ENCODE measurements around the gene NR6A1. TPM values are rescaled to one million over a fixed set of nuclear protein-coding genes. Genes with fewer than 3 reads are reported as not detected.

NR6A1 gene
- total RNA-seq, 5 donors from 2014 or later (not counting 1 experiment from before 2014, with no cell fraction given), result 0.19 to 0.50 (median 0.40) TPM; not detected in 1

GRCh38 chr9:124720429-124721108 is 50.5 kb downstream of the NR6A1 start:
- H3K4me3 ChIP-seq (ENCODE audit: control insufficient read depth in 1 of 2, extremely low read depth in 1 of 2, low read length in 1 of 2), result no peak overlapping the region
- H3K36me3 ChIP-seq (ENCODE audit: control insufficient read depth in 2 of 2, extremely low read depth in 1 of 2, insufficient read depth in 1 of 2, low read length in 1 of 2), result no peaks in the 10 kb centered on the region
- no peaks in the 10 kb centered on the region for H3K36me3 Mint-ChIP-seq
- H3K27ac ChIP-seq (ENCODE audit: low read length), result no peak overlapping the region
- DNase-seq (no peak), ATAC-seq (replicated peaks in 1 of 4) (no peak)
- no peaks in the 10 kb centered on the region for H3K9me3 Mint-ChIP-seq
- H3K4me1 Mint-ChIP-seq, result no peaks in the 10 kb centered on the region
- peaks cover 0 to 3% of the 10 kb centered on the region in 2 donors for H3K27me3 Mint-ChIP-seq
- H3K4me1 ChIP-seq (ENCODE audit: control insufficient read depth in 1 of 2, extremely low read depth in 1 of 2, insufficient read depth in 2 of 2, low read length in 2 of 2), result no peaks in the 10 kb centered on the region
- H3K27me3 ChIP-seq (replicated peaks in 1 of 2; ENCODE audit: control insufficient read depth in 2 of 2, extremely low read depth in 1 of 2, insufficient read depth in 2 of 2, low read length in 1 of 2), result peaks cover 0 to 5% of the 10 kb centered on the region in 2 experiments
- no peak overlapping the region for H3K27ac Mint-ChIP-seq
- ChIA-PET POLR2A (no interaction called here), CTCF (interaction anchor here in 1 of 2 donors (0.6 kb wide), 1 partner anchor 1893 kb away, joined by 3 read pairs; no protein-coding TSS in a partner anchor)
- H3K9me3 ChIP-seq, result no peaks in the 10 kb centered on the region
- no peak overlapping the region for H3K4me3 Mint-ChIP-seq
- WGBS (ENCODE audit: insufficient coverage), result no CpG with 5 or more reads among the region's 3 CpGs

- Mint-ChIP-seq H3K4me1 (no peaks in the 10 kb centered on the region), H3K27me3 (peaks cover 3 to 4% of the 10 kb centered on the region in 2 donors), H3K4me3 (no peak overlapping the region), H3K27ac (no peak overlapping the region), H3K36me3 (no peaks in the 10 kb centered on the region), H3K9me3 (no peaks in the 10 kb centered on the region)
- CTCF ChIA-PET, result no interaction called here
- H3K27ac ChIP-seq (ENCODE audit: low read length), result no peak overlapping the region
- 70% methylated on average over 2 of the region's 6 CpGs for WGBS (ENCODE audit: insufficient coverage)
- POLR2A ChIA-PET, result no interaction called here
- no peaks in the 10 kb centered on the region for H3K4me1 ChIP-seq (ENCODE audit: control insufficient read depth in 1 of 2, extremely low read depth in 1 of 2, insufficient read depth in 2 of 2, low read length in 2 of 2)
- no peaks in the 10 kb centered on the region for H3K9me3 ChIP-seq
- peaks cover 0 to 5% of the 10 kb centered on the region in 2 experiments for H3K27me3 ChIP-seq (replicated peaks in 1 of 2; ENCODE audit: control insufficient read depth in 2 of 2, extremely low read depth in 1 of 2, insufficient read depth in 2 of 2, low read length in 1 of 2)
- no peak for ATAC-seq (replicated peaks in 1 of 4)
- H3K4me3 ChIP-seq (ENCODE audit: control insufficient read depth in 1 of 2, extremely low read depth in 1 of 2, low read length in 1 of 2), result no peak overlapping the region
- DNase-seq, result no peak
- H3K36me3 ChIP-seq (ENCODE audit: control insufficient read depth in 2 of 2, extremely low read depth in 1 of 2, insufficient read depth in 1 of 2, low read length in 1 of 2), result no peaks in the 10 kb centered on the region
Measured at GRCh38 chr9:124718928-124719327, 52.2 kb downstream of the NR6A1 start.

GRCh38 chr9:124717597-124717996 is 53.5 kb downstream of the NR6A1 start:
- ATAC-seq (replicated peaks in 1 of 4), result no peak
- no peak for DNase-seq
- Mint-ChIP-seq H3K4me3 (no peak overlapping the region), H3K4me1 (no peaks in the 10 kb centered on the region), H3K27ac (no peak overlapping the region), H3K9me3 (no peaks in the 10 kb centered on the region), H3K27me3 (peaks cover 3 to 4% of the 10 kb centered on the region in 2 donors), H3K36me3 (no peaks in the 10 kb centered on the region)
- H3K27me3 ChIP-seq (replicated peaks in 1 of 2; ENCODE audit: control insufficient read depth in 2 of 2, extremely low read depth in 1 of 2, insufficient read depth in 2 of 2, low read length in 1 of 2), result peaks cover 0 to 5% of the 10 kb centered on the region in 2 experiments
- no peaks in the 10 kb centered on the region for H3K36me3 ChIP-seq (ENCODE audit: control insufficient read depth in 2 of 2, extremely low read depth in 1 of 2, insufficient read depth in 1 of 2, low read length in 1 of 2)
- H3K9me3 ChIP-seq, result no peaks in the 10 kb centered on the region
- CTCF ChIA-PET, result interaction anchor here in 1 of 2 donors (0.6 kb wide), 1 partner anchor 80 kb away, joined by 4 read pairs; no protein-coding TSS in a partner anchor
- POLR2A ChIA-PET, result no interaction called here
- no peak overlapping the region for H3K4me3 ChIP-seq (ENCODE audit: control insufficient read depth in 1 of 2, extremely low read depth in 1 of 2, low read length in 1 of 2)
- WGBS (ENCODE audit: insufficient coverage), result 93% methylated on average over 2 of the region's 2 CpGs
- no peak overlapping the region for H3K27ac ChIP-seq (ENCODE audit: low read length)
- no peaks in the 10 kb centered on the region for H3K4me1 ChIP-seq (ENCODE audit: control insufficient read depth in 1 of 2, extremely low read depth in 1 of 2, insufficient read depth in 2 of 2, low read length in 2 of 2)

- peaks cover 0 to 10% of the 10 kb centered on the region in 2 experiments for H3K27me3 ChIP-seq (replicated peaks in 1 of 2; ENCODE audit: control insufficient read depth in 2 of 2, extremely low read depth in 1 of 2, insufficient read depth in 2 of 2, low read length in 1 of 2)
- Mint-ChIP-seq H3K4me3 (no peak overlapping the region), H3K36me3 (no peaks in the 10 kb centered on the region), H3K4me1 (peaks cover 0 to 1% (median 0%) of the 10 kb centered on the region in 3 donors), H3K9me3 (no peaks in the 10 kb centered on the region), H3K27me3 (peaks cover 5 to 8% of the 10 kb centered on the region in 2 donors), H3K27ac (no peak overlapping the region)
- ChIA-PET POLR2A (no interaction called here), CTCF (interaction anchor here (0.5 to 0.6 kb wide), 2 partner anchors 219 to 401 kb away, joined by 3 to 4 read pairs; no protein-coding TSS in a partner anchor)
- no peaks in the 10 kb centered on the region for H3K36me3 ChIP-seq (ENCODE audit: control insufficient read depth in 2 of 2, extremely low read depth in 1 of 2, insufficient read depth in 1 of 2, low read length in 1 of 2)
- DNase-seq (no peak), ATAC-seq (replicated peaks in 1 of 4) (no peak)
- H3K9me3 ChIP-seq, result no peaks in the 10 kb centered on the region
- H3K4me1 ChIP-seq (ENCODE audit: control insufficient read depth in 1 of 2, extremely low read depth in 1 of 2, insufficient read depth in 2 of 2, low read length in 2 of 2), result no peaks in the 10 kb centered on the region
- no peak overlapping the region for H3K27ac ChIP-seq (ENCODE audit: low read length)
- 70% methylated on average over 2 of the region's 6 CpGs for WGBS (ENCODE audit: insufficient coverage)
- H3K4me3 ChIP-seq (ENCODE audit: control insufficient read depth in 1 of 2, extremely low read depth in 1 of 2, low read length in 1 of 2), result no peak overlapping the region
Measured at GRCh38 chr9:124716808-124717207, 54.3 kb downstream of the NR6A1 start.

GRCh38 chr9:124710766-124711165 is 60.3 kb downstream of the NR6A1 start:
- ATAC-seq (replicated peaks in 1 of 4), result no peak
- H3K27me3 ChIP-seq (replicated peaks in 1 of 2; ENCODE audit: control insufficient read depth in 2 of 2, extremely low read depth in 1 of 2, insufficient read depth in 2 of 2, low read length in 1 of 2), result peaks cover 0 to 5% of the 10 kb centered on the region in 2 experiments
- H3K9me3 Mint-ChIP-seq, result no peaks in the 10 kb centered on the region
- H3K36me3 Mint-ChIP-seq, result no peaks in the 10 kb centered on the region
- H3K27me3 Mint-ChIP-seq, result peaks cover 16 to 22% of the 10 kb centered on the region in 2 donors
- POLR2A ChIA-PET, result no interaction called here
- no peak overlapping the region for H3K4me3 Mint-ChIP-seq
- H3K4me1 ChIP-seq (ENCODE audit: control insufficient read depth in 1 of 2, extremely low read depth in 1 of 2, insufficient read depth in 2 of 2, low read length in 2 of 2), result no peaks in the 10 kb centered on the region
- CTCF ChIA-PET, result interaction anchor here (0.6 to 0.7 kb wide), 3 partner anchors 23 to 437 kb away, joined by 4 to 8 read pairs (median 6); no protein-coding TSS in a partner anchor
- no peak overlapping the region for H3K27ac ChIP-seq (ENCODE audit: low read length)
- H3K36me3 ChIP-seq (ENCODE audit: control insufficient read depth in 2 of 2, extremely low read depth in 1 of 2, insufficient read depth in 1 of 2, low read length in 1 of 2), result peaks cover 0 to 3% of the 10 kb centered on the region in 2 donors
- no peak for DNase-seq
- H3K4me3 ChIP-seq (ENCODE audit: control insufficient read depth in 1 of 2, extremely low read depth in 1 of 2, low read length in 1 of 2), result no peak overlapping the region
- WGBS (ENCODE audit: insufficient coverage), result no CpG with 5 or more reads among the region's 4 CpGs
- no peak overlapping the region for H3K27ac Mint-ChIP-seq
- peaks cover 0 to 1% (median 0%) of the 10 kb centered on the region in 3 donors for H3K4me1 Mint-ChIP-seq
- no peaks in the 10 kb centered on the region for H3K9me3 ChIP-seq

- Mint-ChIP-seq H3K27me3 (peaks cover 16 to 18% of the 10 kb centered on the region in 2 donors), H3K4me1 (peaks cover 0 to 1% (median 0%) of the 10 kb centered on the region in 3 donors), H3K9me3 (no peaks in the 10 kb centered on the region), H3K4me3 (no peak overlapping the region), H3K27ac (no peak overlapping the region), H3K36me3 (no peaks in the 10 kb centered on the region)
- POLR2A ChIA-PET, result no interaction called here
- Histone ChIP-seq H3K27me3 (replicated peaks in 1 of 2; ENCODE audit: control insufficient read depth in 2 of 2, extremely low read depth in 1 of 2, insufficient read depth in 2 of 2, low read length in 1 of 2) (peaks cover 0 to 6% of the 10 kb centered on the region in 2 experiments), H3K4me3 (ENCODE audit: control insufficient read depth in 1 of 2, extremely low read depth in 1 of 2, low read length in 1 of 2) (no peak overlapping the region), H3K9me3 (no peaks in the 10 kb centered on the region), H3K36me3 (ENCODE audit: control insufficient read depth in 2 of 2, extremely low read depth in 1 of 2, insufficient read depth in 1 of 2, low read length in 1 of 2) (peaks cover 0 to 3% of the 10 kb centered on the region in 2 donors), H3K4me1 (ENCODE audit: control insufficient read depth in 1 of 2, extremely low read depth in 1 of 2, insufficient read depth in 2 of 2, low read length in 2 of 2) (no peaks in the 10 kb centered on the region), H3K27ac (ENCODE audit: low read length) (no peak overlapping the region)
- WGBS (ENCODE audit: insufficient coverage), result 93% methylated on average over 2 of the region's 2 CpGs
- DNase-seq (no peak), ATAC-seq (replicated peaks in 1 of 4) (no peak)
- CTCF ChIA-PET, result interaction anchor here in 1 of 2 donors (0.7 to 0.9 kb wide), 2 partner anchors 49 to 420 kb away, joined by 5 to 10 read pairs; no protein-coding TSS in a partner anchor
Measured at GRCh38 chr9:124709292-124709690, 61.8 kb downstream of the NR6A1 start.
